ENCODE results near the gene CREB3L2. TPM values are rescaled to one million over a fixed set of nuclear protein-coding genes. Genes with fewer than 3 reads are reported as not detected.

Gene CREB3L2
- total RNA-seq, 1 donor from 2014 or later = 65.9 TPM

DNA sequence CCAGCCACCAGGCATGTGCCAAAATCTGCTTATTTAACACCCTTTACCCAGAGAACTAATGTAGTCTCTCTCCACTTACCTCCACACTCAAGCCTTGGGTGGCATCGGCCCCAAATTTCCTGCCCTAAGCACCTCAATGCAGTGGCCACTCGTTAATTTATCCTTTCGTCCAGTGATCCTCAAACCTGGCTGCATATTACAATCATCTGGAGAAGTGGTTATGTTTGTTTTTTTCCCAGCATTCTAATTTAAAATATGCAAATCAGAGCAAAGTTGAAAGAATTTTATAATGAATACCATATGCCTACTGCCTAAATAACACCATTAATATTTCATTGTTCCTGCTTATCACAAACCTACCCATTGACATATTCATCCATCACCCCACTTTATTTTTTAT, 25.7 kb downstream of the CREB3L2 start:
- TF ChIP-seq CTCF (IDR thresholded peaks at IDR 0.05; ENCODE audit: unreplicated experiment) = no peak
- no peak for DNase-seq (ENCODE audit: low spot score, unreplicated experiment)
- Mint-ChIP-seq H3K9me3 (ENCODE audit: low read depth) (no peaks in the 10 kb centered on the region), H3K27me3 (no peaks in the 10 kb centered on the region), H3K4me3 (ENCODE audit: low read depth) (no peak overlapping the region), H3K4me1 (ENCODE audit: low read depth) (peaks cover 42% of the 10 kb centered on the region), H3K36me3 (ENCODE audit: insufficient read depth) (peaks cover 2% of the 10 kb centered on the region), H3K27ac (no peak overlapping the region)

DNA sequence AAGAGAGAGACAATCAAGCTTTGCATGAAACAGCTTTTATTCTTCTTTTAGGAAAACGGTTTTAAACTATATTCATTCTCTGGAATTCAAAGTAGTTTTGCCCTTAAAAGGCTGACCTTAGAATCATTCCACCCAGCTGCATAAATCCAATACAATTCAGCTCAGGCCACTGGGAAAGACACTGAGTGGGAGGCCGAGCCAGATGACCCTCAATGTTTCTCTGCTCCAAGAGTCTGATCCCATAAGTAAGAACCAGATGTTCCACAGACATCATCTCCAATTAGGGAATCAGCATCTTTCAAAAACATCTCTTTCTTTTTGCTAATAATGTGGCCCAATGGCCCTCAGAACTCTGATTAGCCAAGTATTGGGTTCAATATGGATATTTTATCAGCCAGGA, 26.1 kb downstream of the CREB3L2 start:
- Mint-ChIP-seq H3K4me1 (ENCODE audit: low read depth) (peaks cover 40% of the 10 kb centered on the region), H3K36me3 (ENCODE audit: insufficient read depth) (peaks cover 2% of the 10 kb centered on the region), H3K27me3 (no peaks in the 10 kb centered on the region), H3K9me3 (ENCODE audit: low read depth) (no peaks in the 10 kb centered on the region), H3K27ac (no peak overlapping the region), H3K4me3 (ENCODE audit: low read depth) (no peak overlapping the region)
- no peak for TF ChIP-seq CTCF (IDR thresholded peaks at IDR 0.05; ENCODE audit: unreplicated experiment)
- no peak for DNase-seq (ENCODE audit: low spot score, unreplicated experiment)

DNA sequence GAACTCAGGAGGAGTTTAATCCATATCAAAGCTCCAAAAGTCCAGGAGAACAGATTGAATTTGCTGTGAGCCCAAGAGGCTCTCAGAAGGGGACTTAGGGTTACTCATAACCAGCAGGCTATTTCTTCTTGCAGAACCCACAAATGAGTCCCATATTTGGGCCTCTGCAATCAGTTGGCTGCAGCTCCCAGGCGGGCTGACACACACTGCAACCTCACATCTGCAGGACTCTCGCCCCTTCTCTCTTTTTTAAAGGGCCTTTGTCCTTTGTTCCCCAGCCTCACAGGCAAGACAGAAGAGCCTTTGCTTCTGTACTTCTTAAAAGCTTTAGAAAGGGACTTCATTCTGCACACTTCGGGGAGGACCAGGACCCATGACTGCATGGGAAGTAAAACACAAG, 26.7 kb downstream of the CREB3L2 start:
- H3K9me3 Mint-ChIP-seq (ENCODE audit: low read depth) = no peaks in the 10 kb centered on the region
- H3K27me3 Mint-ChIP-seq = no peaks in the 10 kb centered on the region
- peaks cover 2% of the 10 kb centered on the region for H3K36me3 Mint-ChIP-seq (ENCODE audit: insufficient read depth)
- peaks cover 39% of the 10 kb centered on the region for H3K4me1 Mint-ChIP-seq (ENCODE audit: low read depth)
- peak overlapping the region; percentile 74 for H3K27ac Mint-ChIP-seq
- no peak overlapping the region for H3K4me3 Mint-ChIP-seq (ENCODE audit: low read depth)
- TF ChIP-seq CTCF (IDR thresholded peaks at IDR 0.05; ENCODE audit: unreplicated experiment) = no peak
- no peak for DNase-seq (ENCODE audit: low spot score, unreplicated experiment)

DNA sequence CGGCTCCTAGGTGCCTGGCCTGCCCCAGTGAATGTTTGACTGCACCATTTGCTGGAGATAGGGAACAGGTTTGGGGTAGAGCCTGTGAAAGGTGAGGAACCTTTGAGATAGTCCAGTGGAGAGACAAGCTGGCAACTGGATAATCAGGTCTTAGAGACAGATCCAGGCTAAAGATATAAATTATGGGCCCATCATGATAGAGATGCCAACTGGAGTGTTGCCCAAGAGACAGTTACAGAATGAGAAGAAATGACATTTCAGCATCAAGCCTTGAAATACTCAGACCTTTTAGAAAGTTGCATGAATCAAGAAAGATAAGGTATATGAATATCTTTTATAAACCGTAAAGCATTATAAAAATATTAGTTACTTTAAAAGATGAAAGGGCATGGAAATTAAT, 27.1 kb downstream of the CREB3L2 start:
- Mint-ChIP-seq H3K9me3 (ENCODE audit: low read depth) (no peaks in the 10 kb centered on the region), H3K4me3 (ENCODE audit: low read depth) (no peak overlapping the region), H3K27me3 (no peaks in the 10 kb centered on the region), H3K36me3 (ENCODE audit: insufficient read depth) (peaks cover 2% of the 10 kb centered on the region), H3K27ac (no peak overlapping the region), H3K4me1 (ENCODE audit: low read depth) (peaks cover 39% of the 10 kb centered on the region)
- DNase-seq (ENCODE audit: low spot score, unreplicated experiment) = no peak
- TF ChIP-seq CTCF (IDR thresholded peaks at IDR 0.05; ENCODE audit: unreplicated experiment) = no peak

DNA sequence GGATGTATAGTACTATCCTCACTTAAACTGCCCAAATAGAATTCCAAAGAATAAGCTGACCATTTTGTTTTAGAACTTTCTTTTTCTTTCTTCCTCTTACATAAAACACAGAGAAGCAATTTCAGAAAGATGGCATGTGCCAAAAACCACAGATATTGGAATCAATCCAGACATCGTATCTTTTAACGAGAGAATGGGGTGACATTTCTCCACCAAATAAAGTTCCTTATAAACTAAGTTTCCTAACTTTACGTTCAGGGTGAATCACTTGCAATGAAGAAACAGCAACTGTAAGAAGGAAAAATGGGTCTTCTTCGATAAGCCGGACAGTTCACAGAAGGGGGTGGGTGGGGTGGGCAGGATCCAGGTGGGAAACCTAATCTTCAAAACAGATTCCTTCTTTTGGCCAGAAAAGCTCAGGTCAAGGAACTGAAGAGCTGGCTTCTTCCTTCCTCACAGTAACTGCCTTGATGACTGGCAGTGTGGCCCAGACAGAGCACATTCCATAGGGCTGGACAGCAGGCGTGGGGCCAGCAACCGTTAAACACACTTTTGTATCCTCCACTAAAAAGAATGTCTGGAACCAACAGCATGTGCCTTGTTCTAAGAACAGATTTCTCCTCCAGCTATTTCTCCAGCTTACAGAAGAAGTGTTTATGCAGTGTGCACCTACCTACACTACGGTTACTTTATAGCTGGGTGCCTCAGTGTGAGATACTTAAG, 31.5 kb downstream of the CREB3L2 start:
- Mint-ChIP-seq H3K4me3 (ENCODE audit: low read depth) (no peak overlapping the region), H3K27ac (no peak overlapping the region), H3K36me3 (ENCODE audit: insufficient read depth) (peaks cover 2% of the 10 kb centered on the region), H3K27me3 (no peaks in the 10 kb centered on the region), H3K9me3 (ENCODE audit: low read depth) (peaks cover 4% of the 10 kb centered on the region), H3K4me1 (ENCODE audit: low read depth) (peaks cover 39% of the 10 kb centered on the region)
- DNase-seq (ENCODE audit: low spot score, unreplicated experiment) = no peak
- no peak for TF ChIP-seq CTCF (IDR thresholded peaks at IDR 0.05; ENCODE audit: unreplicated experiment)
